Measurements from ENCODE around the gene CNGB1.
"Not testable (repeated sequence)": the region's sequence is repeated elsewhere in the genome, so short reads cannot be mapped to it uniquely, and the experiment has no call there.

Gene CNGB1

DNA sequence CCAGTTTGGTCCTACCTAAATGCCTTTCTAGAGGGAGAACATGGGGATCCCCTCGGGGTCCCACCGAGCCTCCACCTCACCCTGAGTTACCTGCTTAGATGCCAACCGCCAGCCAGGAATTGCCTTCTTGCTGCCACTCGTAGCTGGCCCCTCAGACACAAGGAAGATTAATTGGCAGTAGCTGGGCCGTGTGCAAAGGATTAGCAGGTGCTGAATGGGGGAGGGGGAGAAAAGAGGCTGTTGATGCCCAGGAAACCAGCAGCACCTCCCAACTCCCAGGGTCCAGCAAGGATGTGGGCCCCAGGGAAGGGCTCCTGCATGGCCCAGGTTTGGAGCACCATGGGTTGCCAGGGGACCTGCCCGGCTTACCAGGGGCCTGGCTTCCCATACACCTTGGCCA, at the start of gene CNGB1:
Gene CNGB1, minus strand, starts transcription at position 159 of the 400 bp plus-strand sequence. CDS start 3,842 bp downstream, outside the sequence.
- DNase-seq = no peak

GRCh38 chr16:58019866-58020538, 49.1 kb upstream of the CNGB1 start:
- DNase-seq = no peak

DNA sequence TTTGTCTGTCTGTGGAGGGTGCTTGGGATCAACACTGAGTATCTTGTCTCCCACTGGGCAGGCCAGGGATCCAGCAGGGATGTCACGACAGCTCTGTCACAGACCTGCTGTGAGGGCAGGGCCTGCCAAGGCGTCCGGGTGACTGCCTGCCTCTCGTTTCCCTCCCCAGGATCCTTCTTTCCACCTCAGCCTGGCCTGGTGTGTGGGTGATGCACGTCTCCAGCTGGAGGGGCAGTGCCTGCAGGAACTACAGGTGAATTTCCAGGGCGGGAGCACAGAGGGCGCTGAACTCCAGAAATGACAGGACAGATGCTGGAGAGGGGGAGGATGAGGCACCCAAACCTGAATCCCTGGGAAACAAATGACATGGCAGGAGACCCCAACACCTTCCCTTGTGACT, 47.9 kb upstream of the CNGB1 start:
- DNase-seq = no peak

- no peak for DNase-seq
These were observed 46.0 kb upstream of the CNGB1 start for GRCh38 chr16:58016840-58017446.

DNA sequence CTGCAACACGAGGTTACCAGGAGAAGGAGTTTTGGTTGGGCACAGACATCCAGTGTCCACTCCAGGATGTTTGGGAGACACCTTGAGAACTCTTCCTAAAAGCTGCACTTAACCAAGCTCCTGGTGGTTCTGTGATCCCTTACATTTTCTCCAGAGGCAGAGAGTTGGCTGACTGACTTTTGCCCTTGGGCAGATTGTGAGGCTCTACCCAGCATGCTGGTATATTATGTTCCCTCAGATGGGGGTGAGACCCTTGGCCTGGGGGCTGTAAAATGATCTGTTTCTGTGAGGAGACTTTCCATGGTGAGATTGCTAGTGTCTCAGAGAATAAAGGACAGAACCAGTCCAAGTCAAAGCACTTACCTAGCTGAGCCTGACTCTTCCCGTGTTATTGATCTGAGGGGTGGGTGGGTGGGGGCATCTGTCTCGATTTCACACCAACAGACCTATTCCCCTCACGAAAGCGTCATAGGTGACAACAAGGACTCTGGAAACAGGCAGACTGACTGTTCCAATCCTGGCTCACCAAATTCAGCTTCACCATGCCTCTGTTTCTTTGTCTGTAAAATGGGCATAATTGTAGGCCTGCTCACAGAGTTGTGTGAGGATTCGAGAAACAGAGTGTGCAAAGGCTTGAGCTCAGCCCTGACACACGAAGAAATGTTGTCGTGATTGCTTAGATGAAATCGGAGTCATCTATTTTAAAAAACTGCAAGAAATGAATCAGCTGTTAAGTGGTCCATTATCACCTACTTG, 42.5 kb upstream of the CNGB1 start:
- DNase-seq = no peak

DNA sequence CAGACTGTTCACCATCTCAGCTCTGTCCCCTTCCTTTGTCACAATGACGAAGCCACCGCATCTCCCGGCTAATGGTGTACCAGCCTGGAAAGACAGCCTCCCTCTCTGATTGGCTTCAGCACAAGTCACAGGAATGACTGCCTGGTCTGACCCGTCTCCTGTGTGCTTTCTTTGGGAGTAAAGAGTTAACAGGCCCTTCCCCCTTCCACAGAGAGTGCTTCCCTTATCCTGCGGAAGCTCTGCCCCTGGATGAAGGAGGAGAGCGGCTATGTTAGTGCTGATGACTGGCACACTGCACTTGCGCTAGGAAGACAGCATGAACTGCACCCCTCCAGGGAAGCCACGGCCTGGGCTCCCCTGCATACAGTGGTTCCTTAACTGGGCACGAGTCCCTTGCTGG, 41.6 kb upstream of the CNGB1 start:
- DNase-seq = no peak

DNA sequence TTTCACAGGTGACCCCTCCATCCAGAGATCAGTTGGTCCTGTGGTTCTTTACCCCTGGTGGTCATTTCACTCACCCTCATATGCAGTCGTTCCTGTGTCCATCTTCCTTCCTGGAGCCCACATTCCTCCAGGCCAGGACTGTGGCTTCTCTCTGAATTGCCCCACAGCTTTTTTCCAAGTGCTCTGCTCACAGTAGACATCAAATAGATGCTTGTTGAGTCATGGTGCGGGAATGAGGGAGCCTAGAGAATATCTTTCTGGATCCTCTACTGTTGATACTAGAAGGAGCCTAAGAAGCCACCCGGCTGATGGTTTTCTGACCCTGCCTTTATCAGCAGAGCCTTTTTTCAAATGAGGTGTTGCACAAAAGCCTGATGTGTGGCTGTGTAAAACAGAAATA, 40.7 kb upstream of the CNGB1 start:
- DNase-seq = no peak

- DNase-seq = no peak
These were observed 40.0 kb upstream of the CNGB1 start for GRCh38 chr16:58010886-58011285.

GRCh38 chr16:58009856-58010416, 39.0 kb upstream of the CNGB1 start:
- no peak for DNase-seq

GRCh38 chr16:58004736-58005135, 33.8 kb upstream of the CNGB1 start:
- DNase-seq = not testable (repeated sequence)

DNA sequence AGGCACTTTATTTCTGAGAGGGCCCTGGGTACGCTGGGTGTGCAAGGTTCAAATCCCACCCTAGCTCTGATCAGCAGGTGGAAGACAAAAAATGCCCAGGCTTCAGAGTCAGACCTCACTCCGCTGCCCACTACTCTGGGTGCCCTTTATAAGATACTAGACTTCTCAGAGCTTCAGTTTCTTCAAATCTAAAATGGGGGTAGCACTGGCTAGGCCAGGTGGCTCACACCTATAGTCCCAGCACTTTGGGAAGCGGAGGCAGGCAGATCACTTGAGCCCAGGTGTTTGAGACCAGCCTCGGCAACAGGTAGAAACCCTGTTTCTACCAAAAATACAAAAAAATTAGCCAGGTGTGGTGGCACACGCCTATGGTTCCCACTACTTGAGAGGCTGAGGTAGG, 32.0 kb upstream of the CNGB1 start:
- DNase-seq = no peak

DNA sequence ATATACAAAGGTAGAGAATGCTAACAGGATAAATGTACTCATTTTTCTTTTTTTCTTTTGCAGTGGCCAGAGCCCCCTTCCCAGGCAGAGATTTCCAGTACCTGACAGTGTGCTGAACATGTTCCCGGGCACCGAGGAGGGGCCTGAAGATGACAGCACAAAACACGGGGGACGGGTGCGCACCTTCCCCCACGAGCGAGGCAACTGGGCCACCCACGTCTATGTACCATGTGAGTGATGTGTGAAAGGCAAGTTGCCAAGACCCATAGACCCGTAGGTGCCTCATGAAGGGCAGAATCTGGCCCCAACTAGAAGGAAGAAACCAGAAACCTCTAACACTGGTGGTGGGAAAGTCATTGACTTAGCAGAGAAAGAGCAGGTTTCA, 31.5 kb upstream of the CNGB1 start:
- DNase-seq = no peak

DNA sequence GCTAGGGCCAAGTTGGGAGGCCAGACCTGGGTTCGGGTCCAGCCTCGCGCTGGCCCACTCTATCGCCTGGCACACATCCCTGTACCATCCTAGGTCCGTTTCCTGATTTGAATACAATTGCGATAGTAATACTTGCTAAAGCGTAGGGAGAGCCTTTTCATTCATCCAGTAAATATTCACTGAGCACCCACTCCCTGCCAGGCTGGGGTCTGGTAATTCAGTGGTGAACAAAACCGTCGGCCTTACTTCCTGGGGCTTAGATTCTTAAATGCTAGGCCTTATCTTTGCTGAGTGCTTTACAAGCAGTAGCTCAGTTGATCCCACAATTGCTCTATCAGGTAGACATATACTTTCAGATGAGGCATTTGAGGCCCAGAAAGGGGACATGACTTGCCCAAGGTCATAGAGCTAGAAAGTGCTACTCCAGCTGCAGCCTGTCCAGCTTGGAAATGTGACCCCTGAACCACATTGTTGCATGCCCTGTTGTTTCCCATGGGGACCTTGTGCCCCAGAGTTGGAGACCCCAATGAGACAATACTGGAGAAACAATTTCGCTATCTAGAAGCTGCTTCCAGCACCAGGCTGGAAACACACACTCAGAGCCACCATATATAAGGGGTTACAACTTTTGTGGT, 31.0 kb upstream of the CNGB1 start:
- DNase-seq = no peak

- DNase-seq = peak; percentile 78 to 79
These were observed 30.1 kb upstream of the CNGB1 start, which contains the start of gene USB1 for GRCh38 chr16:58000706-58001676. TSS of gene USB1 (plus strand) at chr16:58001407. CDS start at chr16:58001484, 77 bp downstream.

DNA sequence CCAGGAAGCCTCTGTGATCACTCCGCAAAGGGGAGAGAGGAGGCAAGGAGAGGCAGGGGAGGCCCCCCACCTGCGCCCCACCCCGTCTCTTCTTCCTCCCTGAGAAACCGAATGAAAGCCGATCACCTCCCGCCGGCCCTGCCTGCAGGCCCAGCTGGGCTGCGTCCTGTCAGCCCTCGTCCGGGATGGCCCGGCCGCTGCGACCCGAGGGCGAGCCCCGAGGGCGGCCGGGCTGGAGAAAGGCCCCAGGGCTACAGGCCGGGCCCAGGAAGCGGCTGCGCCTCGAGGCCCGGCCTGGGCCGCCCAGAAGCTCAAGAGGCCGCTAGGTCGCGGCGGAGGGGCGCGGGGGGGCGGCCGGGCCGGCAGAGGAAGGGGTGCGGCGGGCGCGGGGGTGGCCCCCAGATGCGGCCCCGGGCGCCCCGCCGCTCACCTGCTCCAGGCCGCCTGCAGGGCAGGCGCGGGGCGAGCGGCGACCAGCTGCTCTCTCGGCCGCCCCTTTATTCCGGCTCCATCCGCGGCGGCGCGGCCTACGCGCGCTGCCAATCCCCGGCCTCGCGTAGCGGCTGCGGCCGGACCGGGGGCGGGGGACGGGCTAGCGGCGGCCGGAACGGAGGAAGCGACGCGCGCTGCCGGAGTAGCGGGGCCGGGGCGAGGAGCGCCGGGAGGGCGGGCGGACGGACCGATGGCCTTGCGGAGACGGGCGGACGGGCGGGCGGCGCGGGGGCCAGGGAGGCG, 29.2 kb upstream of the CNGB1 start, which contains the start of gene ZNF319:
Gene ZNF319, minus strand, starts transcription at position 702 of the 735 bp plus-strand sequence. CDS start 2,407 bp downstream, outside the sequence.
- peak in 1 of 2 donors; percentile 13 for DNase-seq

DNA sequence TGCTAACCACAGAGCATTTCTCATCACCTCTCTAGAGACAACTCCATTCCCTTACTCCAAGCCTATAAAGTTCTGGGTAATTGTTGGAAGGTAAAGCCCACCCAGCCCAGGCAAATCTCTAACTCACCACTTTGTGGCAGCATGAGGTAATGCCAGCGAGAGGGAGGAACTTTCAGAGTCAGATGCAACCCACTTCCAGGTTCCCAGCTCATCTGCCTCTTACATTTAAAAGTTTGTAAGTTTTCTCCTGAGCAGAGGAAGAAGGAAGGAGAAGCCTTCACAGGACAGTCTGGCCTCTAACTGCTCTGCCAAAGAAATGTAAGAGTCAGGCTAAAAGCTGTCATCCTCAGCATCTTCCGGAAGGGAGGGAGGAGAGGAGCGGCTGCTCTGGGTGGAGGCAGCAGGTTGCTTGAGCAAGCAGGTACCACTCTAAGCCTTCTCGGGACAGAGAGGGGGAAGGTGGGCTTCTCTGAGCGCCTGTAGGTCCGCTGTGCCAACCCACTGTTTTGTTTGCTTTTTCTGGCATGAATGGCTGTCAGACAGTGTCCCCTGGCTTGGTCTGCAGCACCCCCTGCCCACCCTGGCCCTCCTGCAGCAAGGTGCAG, 28.5 kb upstream of the CNGB1 start:
- DNase-seq = peak; percentile 25 to 27

- no peak for DNase-seq
These were observed 28.1 kb upstream of the CNGB1 start for GRCh38 chr16:57998992-57999365.

DNA sequence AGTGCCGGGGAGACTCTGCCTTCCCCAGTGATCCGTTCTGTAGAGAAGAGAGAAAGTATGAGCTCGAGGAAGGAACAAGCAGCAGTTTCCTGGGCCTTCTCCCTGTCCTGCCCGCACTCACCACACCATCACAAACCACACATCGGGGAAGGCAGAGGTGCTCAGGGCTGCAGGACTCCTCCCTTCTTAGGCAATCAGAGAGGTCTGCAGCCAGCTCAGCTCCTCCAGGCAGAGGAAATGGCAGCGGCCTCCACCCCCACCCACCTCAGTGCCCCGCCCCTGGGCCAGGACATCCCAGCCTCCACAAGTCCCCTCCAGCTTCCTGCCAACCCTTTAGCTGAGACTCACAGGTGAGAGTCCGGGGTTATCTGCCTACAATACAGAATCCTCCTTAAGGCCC, 27.6 kb upstream of the CNGB1 start:
- peak; percentile 42 to 57 for DNase-seq

DNA sequence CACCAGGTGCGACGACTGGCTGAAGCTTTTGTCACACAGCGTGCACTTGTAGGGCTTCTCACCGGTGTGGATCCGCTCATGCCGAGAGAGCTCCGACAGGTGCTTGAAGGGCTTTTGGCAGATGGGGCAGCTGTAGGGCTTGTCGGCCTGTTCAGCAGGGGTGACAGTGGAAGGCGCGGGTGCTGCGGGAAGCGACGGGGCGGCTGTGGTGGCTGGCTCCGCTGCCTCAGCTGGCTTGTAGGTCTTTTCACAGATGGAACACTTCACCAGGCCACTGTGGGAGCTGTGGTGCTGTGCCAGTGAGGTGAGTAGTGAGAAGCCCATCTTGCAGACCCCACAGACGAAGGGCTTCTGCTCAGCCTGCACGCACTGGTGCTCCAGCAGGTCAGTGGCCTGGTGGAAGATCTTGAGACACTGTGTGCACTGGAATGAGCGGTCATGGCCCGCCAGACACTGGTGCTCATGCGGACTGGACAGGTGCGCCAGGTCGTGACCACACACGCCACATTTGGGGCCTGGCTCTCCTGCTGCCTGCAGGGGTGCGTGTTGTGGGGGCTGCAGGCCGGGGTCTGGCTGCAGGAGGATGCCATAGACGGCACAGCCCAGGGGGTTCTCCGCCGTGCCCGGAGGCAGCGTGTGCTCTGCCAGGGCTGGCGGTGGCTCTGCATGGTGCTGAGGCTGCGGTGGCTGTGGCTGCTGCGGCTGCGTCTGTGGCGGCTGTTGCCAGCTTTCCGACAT, 26.8 kb upstream of the CNGB1 start:
- no peak for DNase-seq

GRCh38 chr16:57997176-57997527, 26.2 kb upstream of the CNGB1 start:
- DNase-seq = no peak
